T47D (cell line): ENCODE results near the gene DLGAP4.

Source experiments
- DNase-seq, 2 experiments: peaks; one replicate each; pipeline versions ENCODE4 v3.0.0 to v3.0.0-alpha.2; 2011 to 2012; ENCODE audit warnings: low read depth in 1 of 2, low spot score in 1 of 2
- JUND ChIP-seq: IDR thresholded peaks from 2 replicates; pipeline ENCODE4 v1.6.1; 2012; ENCODE audit warnings: low read depth
- in situ Hi-C: cut with HindIII; loops from 2 replicates; pipeline ENCODE4 v1.10.0; 2016; ENCODE audit warnings: low sequenced_read_pairs, low pct_unique_long_range_greater_than_20kb

Gene DLGAP4

DNA sequence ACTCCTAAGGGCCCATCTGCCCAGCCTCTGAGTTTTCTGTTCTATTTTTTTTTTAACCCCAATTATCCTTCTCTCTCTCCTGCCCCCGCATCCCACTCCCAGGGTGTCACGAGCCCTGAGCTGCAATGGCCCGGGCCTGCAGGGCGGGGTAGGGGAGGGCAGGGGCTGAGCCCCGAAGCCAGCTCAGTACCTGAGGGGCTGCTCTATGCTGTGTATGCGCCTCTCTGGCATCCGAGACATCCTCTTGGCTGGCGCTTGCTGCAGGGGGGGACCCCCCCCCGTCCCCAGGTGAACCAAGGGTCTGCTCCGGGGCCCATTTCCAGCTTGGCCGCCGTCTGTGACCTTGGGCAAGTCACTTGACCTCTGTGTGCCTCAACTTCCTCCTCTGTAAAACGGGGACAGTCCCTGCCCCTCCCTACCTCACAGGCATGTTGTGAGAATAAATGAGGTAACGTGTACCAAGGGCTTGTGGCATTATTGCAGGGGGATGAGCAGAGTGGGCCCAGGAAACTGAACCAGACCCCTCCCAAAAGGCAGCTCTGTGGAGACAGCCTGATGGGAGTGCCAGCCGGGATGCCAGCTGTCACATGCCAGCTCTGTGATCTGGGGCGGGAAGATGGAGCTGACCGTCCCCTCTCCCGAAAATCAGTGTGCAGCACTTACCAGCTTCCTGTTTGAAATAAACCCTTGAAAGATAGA is 222.2 kb downstream of the DLGAP4 start:
- no peak for TF ChIP-seq JUND
- in situ Hi-C loops, result no loop called here
- DNase-seq, result no peak

DNA sequence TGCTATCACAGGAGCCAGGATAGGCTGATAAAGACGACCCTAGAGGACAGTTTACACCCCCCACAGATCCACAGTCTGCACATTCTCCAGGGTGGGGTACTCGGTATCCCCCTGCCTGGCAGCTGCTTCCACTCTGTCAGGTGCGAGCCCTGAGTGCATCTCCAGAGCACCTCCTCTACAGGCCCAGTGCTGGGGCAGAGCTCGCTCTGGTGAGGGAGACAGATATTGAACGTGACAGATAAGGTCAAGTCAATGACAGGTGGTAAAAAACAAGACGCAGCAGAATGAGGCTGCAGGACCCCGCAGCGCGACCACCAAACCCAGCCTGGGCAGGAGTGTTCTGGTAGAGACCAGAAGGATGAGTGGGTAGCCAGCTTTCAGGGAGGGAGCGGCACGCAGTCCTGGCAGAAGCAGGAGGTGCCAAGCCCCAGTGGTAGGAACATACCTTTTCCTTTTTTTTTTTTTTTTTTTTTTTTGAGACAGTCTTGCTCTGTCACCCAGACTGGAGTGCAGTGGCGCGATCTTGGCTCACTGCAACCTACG is 222.8 kb downstream of the DLGAP4 start:
- in situ Hi-C loops, result no loop called here
- no peak for TF ChIP-seq JUND
- DNase-seq, result no peak

DNA sequence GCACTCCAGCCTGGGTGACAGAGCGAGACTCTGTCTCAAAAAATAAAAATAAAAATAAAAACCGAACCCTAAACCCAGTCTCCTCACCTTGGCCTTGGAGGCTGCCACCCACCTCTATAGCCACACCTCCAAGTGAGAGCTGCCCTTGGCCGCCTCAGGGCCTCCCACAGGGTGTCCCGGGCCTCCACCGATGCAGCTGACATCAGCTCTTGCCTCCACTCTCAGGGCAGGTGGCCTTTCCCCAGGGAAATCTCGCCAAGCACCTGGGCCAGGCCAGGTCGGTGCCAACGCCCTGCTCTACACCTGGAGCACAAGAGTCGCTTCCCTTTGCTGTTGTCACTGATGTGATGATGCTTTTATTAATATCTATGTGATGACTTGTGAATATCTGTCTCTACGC is 226.2 kb downstream of the DLGAP4 start:
- no peak for DNase-seq
- no peak for TF ChIP-seq JUND
- in situ Hi-C loops, result no loop called here

DNA sequence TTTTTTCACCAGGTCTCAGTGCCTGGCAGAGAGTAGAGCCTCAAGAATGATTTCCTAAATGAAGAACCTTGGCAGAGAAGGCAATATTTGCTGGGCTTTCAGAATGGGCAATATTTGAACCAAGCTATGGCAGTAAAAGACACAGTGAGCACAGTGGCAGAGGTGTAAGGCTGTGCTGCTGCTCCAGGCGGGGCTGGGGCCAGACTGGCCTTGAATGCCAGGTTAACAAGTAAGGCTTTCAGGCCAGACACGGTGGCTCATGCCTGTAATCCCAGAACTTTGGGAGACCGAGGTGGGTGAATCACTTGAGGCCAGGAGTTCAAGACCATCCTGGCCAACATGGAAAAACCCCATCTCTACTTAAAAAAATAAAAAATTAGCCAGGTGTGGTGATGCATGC is 226.7 kb downstream of the DLGAP4 start:
- no peak for TF ChIP-seq JUND
- no peak for DNase-seq
- in situ Hi-C loops, result no loop called here

DNA sequence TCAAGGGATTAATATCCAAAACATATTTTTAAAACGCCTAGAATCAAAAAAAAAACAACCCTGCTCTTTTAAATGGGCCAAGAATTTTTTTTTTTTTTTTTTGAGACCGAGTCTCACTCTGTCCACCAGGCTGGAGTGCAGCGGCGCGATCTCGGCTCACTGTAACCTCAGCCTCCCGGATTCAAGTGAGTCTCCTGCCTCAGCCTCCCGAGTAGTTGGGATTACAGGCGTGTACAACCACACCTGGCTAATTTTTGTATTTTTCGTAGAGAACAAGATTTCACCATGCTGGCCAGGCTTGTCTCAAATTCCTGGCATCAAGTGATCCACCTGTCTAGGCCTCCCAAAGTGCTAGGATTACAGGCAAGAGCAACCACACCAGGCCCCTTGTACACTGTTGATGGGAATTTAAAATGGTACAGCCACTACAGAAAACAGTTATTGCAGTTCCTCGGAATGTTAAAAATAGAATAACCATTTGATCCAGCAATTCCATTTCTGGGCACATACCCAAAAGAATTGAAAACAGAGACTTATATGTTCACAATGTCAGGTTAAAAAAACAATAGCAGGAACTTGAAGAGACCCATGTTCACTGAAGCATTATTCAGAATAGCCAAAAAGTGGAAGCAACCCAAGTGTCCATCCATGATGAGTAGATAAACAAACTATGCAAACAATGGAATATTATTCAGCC is 232.0 kb downstream of the DLGAP4 start:
- in situ Hi-C loops, result no loop called here
- no peak for TF ChIP-seq JUND
- DNase-seq, result no peak

GRCh38 chr20:36540551-36541211 is 234.5 kb downstream of the DLGAP4 start:
- TF ChIP-seq JUND, result no peak
- in situ Hi-C loops, result no loop called here
- no peak for DNase-seq

GRCh38 chr20:36541227-36541767 is 235.2 kb downstream of the DLGAP4 start, which contains the start of gene MYL9:
Gene MYL9, plus strand, starts transcription at chr20:36541519. Its CDS starts 3,366 bp downstream, at chr20:36544885.
- TF ChIP-seq JUND, result no peak
- DNase-seq, result peak; percentile 88 to 92
- in situ Hi-C loops, result no loop called here

GRCh38 chr20:36541768-36542488 is 235.8 kb downstream of the DLGAP4 start:
- TF ChIP-seq JUND, result no peak
- DNase-seq, result peak; percentile 64 to 71
- in situ Hi-C loops, result no loop called here

- no peak for DNase-seq
- in situ Hi-C loops, result no loop called here
- no peak for TF ChIP-seq JUND
These were observed 236.5 kb downstream of the DLGAP4 start for GRCh38 chr20:36542516-36543183.

GRCh38 chr20:36543184-36544133 is 237.3 kb downstream of the DLGAP4 start:
- DNase-seq, result no peak
- in situ Hi-C loops, result no loop called here
- no peak for TF ChIP-seq JUND
